ENCODE results near the gene MYO3B. TPM values are rescaled to one million over a fixed set of nuclear protein-coding genes. Genes with fewer than 3 reads are reported as not detected.

The MYO3B gene
- total RNA-seq, 1 donor from 2014 or later = not detected

DNA sequence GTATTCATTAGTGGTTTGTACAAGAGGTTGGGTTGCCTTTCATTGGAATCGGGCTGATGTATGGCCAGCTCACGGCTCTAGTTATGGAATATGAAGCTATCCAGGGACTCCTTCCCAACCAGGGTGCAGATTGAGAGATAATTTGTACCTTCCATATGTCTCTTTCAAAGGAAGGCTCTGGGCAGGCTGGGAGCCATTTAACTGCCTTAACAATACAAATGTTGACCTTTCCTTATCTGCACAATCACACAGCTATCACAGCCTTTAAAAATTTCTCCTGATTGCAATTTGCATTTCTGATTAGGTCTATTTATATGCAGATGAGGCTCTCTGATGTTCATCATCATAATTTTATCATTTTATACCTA, 58.7 kb downstream of the MYO3B start:
- DNase-seq (ENCODE audit: low read depth in 2 of 2) = no peak

DNA sequence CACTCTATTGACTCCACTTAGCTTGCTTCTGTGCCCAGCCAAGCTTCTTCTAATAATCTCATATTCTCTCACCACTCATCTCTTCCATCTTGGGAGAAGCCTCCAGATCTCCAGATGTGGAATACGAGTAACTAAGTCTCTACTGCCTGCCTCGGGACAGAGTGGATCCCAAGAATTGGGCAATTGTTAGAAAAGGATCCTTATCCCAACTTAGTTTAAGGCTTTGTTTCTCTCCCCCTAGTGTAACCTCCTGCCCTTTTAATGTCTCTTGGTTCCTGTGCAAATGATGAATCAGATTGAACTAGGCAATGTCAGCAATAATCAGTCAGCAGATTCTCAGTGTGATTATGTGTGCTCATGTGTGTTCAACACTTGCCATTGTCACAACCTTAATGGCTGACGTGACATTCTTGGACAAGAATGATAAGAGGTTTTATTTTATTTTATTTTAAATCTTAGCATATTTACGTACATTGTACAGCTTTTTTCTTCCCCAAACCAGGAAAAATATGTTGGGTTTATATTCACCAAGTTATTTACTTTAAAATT, 59.7 kb downstream of the MYO3B start:
- no peak for DNase-seq (ENCODE audit: low read depth in 2 of 2)

GRCh38 chr2:170238776-170239175, 60.8 kb downstream of the MYO3B start:
- DNase-seq (ENCODE audit: low read depth in 2 of 2) = no peak

GRCh38 chr2:170240629-170241028, 62.7 kb downstream of the MYO3B start:
- no peak for DNase-seq (ENCODE audit: low read depth in 2 of 2)

- no peak for DNase-seq (ENCODE audit: low read depth in 2 of 2)
Measured at GRCh38 chr2:170241756-170242155, 63.8 kb downstream of the MYO3B start.

- no peak for DNase-seq (ENCODE audit: low read depth in 2 of 2)
Measured at GRCh38 chr2:170243118-170243837, 65.3 kb downstream of the MYO3B start.

DNA sequence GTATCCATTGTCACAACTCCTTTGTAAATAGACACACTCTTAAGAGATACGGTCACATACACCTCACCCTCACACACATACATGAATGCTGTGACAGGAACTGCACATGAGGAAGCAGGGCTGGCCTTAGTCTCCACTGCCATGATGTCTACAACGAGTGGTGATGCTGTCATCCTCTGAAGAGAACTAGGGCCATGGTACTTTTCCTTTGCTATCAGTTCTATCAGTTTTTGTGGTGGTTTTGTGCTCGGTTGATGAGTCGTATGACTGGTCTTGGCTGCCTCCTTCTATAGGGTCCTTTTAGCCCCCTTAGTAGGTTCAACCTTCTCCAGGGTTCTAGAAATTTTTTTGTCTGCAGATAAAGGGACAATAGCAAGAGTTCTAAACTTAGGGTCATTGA, 66.0 kb downstream of the MYO3B start:
- DNase-seq (ENCODE audit: low read depth in 2 of 2) = no peak

DNA sequence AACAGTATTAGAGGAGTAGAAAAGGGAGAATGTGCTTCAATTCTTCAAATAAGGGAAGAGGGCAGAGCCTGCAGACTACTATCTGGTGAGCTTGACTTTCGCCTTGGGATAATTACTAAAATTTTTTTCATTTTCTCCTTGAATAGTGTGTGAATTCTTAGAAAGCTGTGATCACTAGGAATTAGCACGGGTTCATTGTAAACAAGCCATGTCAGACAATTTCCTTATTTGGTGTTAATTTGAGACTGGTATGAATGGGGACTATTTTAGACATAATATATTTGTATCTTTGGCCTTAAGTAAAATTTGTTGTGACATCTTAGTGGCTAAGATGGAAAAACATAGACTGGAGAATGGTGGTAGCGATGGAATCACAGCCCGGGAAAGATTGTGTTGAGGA, 66.6 kb downstream of the MYO3B start:
- no peak for DNase-seq (ENCODE audit: low read depth in 2 of 2)

DNA sequence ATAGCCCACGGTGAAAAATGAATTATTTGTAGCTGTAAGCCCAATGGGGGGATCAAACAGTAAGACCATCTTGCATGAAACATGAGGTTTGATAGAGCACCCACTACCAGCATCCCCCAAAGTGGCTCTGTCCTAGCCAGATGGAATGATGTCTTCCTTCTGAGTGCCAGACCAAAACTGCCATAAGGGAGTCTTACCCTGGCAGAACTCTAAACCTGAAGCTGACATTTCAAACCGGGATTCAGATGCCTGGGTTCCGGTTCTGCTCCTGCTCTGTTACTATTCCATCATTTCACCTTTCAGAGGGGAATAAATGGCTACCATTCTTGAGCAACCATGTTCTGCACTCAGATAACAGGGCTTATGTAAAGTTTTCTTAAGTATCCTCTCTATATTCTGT, 67.4 kb downstream of the MYO3B start:
- DNase-seq (ENCODE audit: low read depth in 2 of 2) = no peak

DNA sequence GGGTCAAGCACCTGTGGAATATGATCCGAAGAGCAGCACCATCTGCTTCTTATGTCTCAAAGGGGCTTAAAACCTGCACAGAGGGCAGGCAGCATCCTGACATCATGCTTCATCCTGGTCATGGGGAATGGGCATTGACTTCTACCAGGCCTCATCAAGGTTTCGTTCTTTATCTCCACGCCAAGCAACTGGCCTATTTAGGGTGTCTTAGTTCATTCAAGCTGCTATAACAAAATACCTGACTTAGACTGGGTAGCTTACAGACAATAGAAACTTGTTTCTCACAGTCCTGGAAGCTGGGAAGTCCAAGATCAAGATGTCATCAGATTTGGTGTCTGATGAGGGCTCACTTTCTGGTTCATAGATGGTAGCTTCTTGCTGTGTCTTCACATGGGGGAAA, 69.4 kb downstream of the MYO3B start:
- no peak for DNase-seq (ENCODE audit: low read depth in 2 of 2)

DNA sequence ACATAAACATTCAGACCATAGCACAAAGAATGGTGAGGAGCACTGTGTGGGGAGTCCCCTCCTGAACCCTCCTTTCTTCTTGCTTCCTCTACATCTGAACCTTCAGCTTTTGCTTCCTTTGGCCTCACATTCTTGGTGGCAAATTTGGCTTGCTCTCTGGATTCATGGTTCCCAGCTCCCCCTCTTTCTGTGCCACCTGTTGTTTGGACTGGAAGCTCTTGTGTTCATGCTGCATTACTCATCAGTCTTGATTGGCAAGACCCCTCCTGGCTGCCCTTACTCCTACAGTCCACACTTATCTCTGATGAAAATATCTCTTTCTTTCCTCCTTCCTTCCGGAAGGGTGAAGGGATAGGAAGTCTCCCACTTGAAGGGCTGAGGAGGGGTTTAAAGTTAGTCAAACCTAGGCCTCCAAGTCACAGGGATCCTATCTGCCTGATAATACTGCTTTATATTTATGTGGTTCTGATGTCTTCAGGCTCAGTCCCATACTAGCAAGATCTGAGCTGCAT, 70.0 kb downstream of the MYO3B start:
- DNase-seq (ENCODE audit: low read depth in 2 of 2) = no peak

- DNase-seq (ENCODE audit: low read depth in 2 of 2) = no peak
Measured at GRCh38 chr2:170248574-170249393, 70.8 kb downstream of the MYO3B start.

DNA sequence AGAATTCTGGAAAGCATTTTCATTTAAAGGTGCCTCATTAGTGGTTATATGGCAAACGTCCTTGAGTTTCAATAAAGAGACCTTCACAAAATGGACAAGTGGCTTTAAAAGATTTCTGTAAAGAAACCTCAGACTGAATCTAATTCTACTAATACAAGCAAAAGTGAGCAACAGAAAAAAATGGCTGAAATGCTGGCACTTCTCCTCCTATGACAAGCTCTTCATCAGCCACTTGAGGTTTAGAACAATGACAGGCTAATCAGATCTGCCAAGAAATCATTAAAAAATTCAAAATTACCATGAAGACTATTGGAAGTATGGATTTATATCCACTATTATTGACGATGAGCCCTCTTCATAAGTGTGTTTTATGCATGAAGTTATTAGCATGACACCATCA, 71.8 kb downstream of the MYO3B start:
- no peak for DNase-seq (ENCODE audit: low read depth in 2 of 2)

DNA sequence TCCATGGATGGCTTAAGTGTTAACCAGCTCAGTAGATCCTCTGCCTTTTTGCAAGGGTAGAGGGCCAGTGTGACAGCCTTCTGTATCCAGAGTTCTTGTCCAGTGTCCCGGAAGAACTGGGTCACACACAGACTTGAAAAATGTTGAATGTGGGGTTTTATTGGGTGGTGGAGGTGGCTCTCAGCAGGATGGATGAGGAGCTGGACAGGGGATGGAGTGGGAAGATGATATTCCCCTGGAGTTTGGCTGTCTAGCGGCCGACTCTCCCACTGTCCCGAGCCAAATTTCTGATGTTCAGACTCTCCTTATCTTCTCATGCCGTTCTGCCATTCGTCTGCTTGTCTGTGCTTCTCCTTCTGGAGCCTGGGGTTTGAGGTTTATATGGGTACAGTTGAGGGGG, 72.6 kb downstream of the MYO3B start:
- DNase-seq (ENCODE audit: low read depth in 2 of 2) = no peak

GRCh38 chr2:170252414-170252813, 74.5 kb downstream of the MYO3B start:
- DNase-seq (ENCODE audit: low read depth in 2 of 2) = no peak

DNA sequence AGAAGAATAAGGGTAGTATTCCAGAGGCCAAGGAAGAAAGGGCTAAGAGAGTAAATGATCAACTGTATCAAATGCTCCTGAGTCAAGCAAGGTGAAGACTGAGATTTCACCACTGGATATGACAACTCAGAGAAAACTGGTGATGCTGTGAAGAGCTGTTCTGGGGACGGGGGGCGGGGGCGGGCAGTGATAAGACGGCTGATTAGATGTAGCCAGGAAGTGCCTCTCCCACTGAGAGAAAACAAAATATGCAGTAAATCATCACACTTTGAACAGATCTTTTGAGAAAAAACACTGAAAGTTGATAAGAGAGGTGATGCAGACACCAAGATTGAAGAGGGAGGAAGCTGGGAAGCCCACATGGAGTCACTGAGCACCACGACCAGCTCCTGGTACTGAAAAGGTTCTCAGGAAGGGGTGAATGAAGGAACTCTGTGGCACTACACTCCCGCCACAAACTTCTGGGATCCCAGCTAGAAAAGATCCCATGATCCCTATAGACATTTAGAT, 75.8 kb downstream of the MYO3B start:
- DNase-seq (ENCODE audit: low read depth in 2 of 2) = no peak

DNA sequence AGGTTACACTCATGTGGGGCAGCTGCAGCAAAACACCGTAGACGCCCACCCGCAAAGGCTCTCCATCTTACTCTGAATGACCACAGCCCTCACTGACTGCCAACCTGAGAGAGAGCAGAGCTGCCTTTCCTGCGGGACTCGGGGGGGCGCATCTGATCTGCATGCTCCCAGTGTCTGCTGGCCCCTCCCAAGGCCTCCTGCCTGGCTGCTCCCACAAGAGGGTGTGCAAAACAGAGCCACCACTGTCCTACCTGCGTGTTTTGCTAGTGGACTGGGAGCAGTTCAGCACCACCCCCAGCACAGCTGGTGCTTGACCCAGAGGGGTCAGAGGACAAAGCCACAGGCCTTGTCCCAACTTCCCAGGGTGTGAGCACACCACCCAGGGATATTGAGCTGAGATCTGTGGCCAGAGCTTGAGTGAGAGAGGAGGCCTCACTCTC, 76.4 kb downstream of the MYO3B start:
- DNase-seq (ENCODE audit: low read depth in 2 of 2) = no peak

DNA sequence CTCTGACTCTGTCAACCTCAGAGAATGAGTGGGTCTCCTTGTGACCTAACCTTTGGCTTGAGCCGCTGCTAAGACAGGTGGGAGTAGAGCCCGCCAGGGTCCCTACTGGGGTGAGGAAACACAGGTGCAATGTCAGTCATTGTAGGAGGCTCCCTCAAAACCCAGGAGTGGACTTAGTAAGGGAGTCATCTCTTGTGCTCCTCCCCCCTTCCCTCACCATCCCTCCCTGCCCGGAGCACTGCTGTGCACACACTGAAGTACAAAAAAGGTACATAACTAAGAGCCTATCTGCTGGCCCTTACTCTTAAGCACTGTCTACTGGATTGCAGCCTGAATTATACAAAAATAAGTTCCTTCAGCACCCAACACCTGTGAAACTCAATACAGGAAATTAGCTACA, 77.2 kb downstream of the MYO3B start:
- DNase-seq (ENCODE audit: low read depth in 2 of 2) = no peak

DNA sequence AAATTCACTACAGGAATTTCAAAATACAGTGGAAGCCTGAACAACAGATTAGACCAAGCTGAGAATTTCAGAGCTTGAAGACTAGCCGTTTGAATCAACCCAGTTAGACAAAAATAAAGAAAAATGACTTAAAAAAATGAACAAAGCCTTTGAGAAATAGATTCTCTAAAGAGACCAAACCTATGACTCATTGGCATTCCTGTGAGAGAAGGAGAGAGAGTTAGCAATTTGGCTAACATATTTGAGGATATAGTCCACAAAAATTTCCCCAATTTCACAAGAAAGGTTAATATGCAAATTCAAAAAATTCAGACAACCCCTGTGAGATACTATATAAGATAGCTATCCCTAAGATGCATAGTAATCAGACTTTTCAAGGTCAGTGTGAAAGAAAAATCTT, 78.0 kb downstream of the MYO3B start:
- DNase-seq (ENCODE audit: low read depth in 2 of 2) = no peak

DNA sequence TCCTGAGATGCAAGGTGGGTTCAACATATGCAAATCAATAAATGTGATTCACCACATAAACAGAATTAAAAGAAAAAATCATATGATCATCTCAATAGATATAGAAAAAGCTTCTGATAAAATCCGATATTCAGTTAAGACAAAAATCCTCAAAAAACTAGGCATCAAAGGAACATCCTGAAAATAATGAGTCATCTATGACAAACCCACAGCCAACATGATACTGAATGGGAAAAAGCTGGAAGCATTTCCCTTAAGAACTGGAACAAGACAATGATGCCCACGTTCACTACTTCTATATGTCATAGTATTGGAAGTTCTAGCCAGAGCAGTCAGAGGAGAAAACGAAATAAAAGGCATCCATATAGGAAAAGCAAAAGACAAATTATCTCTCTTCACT, 80.4 kb downstream of the MYO3B start:
- peak in 1 of 2 donors; percentile 18 for DNase-seq (ENCODE audit: low read depth in 2 of 2)

GRCh38 chr2:170260188-170260587, 82.2 kb downstream of the MYO3B start:
- DNase-seq (ENCODE audit: low read depth in 2 of 2) = no peak

DNA sequence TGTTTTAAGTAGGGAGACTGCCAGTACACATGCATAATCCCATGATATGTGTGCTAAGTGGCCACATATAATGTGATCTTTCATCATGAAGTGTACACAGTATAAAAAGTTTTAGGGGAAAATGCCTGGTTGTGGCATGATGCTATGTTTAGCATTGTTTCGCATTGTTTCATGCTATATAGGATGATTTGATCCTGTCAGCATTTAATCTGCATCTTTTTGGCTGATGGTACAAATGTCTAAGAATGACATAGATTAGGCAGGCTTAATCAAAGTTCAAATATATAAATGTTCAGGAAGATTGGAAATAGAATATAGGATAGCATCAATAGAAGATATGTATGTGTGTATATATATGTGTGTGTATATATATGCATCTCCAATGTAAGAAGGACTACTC, 83.6 kb downstream of the MYO3B start:
- DNase-seq (ENCODE audit: low read depth in 2 of 2) = no peak

Measured in lung microvascular endothelial cell (primary cell).